GM11168 (cell line): ENCODE results near the gene SPATA24.
"Not testable (repeated sequence)": the region's sequence is repeated elsewhere in the genome, so short reads cannot be mapped to it uniquely, and the experiment has no call there.

ENCODE experiments used
- in situ Hi-C: fragments of 300-500 bp; cut with MboI; formaldehyde crosslinking; loops from one replicate; pipeline ENCODE4 v1.12.0; 2022; ENCODE audit warnings: low sequenced_read_pairs; ENCODE audit not compliant: unreplicated experiment

Gene SPATA24

DNA sequence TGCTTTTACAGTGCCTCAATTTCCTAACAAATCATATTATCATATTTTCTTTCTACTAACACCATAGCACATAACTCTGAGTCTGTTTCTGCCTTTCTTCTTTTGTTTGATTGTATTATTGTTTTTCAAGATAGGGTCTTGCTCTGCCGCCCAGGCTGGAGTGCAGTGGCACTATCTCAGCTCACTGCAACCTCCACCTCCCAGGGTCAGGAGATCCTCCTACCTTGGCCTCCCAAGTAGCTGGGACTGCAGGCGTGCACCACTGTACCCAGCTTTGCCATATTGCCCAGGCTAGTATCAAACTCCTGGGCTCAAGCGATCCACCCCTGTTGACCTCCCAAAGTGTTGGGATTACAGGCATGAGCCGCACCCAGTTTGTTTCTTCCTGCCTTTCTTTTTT, 43.5 kb downstream of the SPATA24 start:
- in situ Hi-C loops = no loop called here

GRCh38 chr5:139358064-139358463, 45.8 kb downstream of the SPATA24 start:
- in situ Hi-C loops = no loop called here

- in situ Hi-C loops = not testable (repeated sequence)
These were observed 48.0 kb downstream of the SPATA24 start for GRCh38 chr5:139355900-139356299.

- in situ Hi-C loops = no loop called here
These were observed 49.7 kb downstream of the SPATA24 start for GRCh38 chr5:139354186-139354585.

DNA sequence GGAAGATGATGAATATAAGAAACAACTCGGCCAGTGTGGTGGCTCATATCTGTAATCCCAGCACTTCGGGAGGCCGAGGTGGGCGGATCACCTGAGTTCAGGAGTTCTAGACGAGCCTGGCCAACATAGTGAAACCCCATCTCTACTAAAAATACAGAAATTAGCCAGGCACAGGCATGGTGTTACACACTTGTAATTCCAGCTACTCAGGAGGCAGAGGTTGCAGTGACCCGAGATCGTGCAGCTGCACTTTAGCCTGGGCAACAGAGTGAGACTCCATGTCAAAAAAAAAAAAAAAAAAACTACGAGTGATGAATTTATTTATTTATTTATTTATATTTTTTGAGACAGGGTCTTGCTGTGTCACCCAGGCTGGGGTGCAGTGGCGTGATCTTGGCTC, 56.0 kb downstream of the SPATA24 start:
- in situ Hi-C loops = not testable (repeated sequence)
